Right lobe of liver (tissue), 4 donors: Measurements from ENCODE around the gene SMG1.
"Not testable (repeated sequence)": the region's sequence is repeated elsewhere in the genome, so short reads cannot be mapped to it uniquely, and the experiment has no call there.

Experiments used
- CTCF ChIP-seq, 4 donors: fragments of 200-600 bp in 3 of 4; fragments of 450-650 bp in 1 of 4; IDR thresholded peaks; one replicate each; pipeline versions ENCODE4 v1.5.1 to v1.8.0; 2016 to 2022; ENCODE audit warnings: antibody characterized with exemption in 4 of 4, mild to moderate bottlenecking in 2 of 4
- POLR2A ChIP-seq: fragments of 450-650 bp; IDR thresholded peaks from one replicate; pipeline ENCODE4 v1.6.1; 2017; ENCODE audit warnings: antibody characterized with exemption, mild to moderate bottlenecking
- donor health status: DM: no; HTN: no; CAD: no.
- donor health status: DM: no; HTN: no; CAD: no.
- donor health status: DM: no; HTN: yes; CAD: no.

- not testable (repeated sequence) for TF ChIP-seq POLR2A; CTCF (IDR thresholded peaks at IDR 0.05)
These were observed 30.5 kb upstream of the SMG1 start for GRCh38 chr16:18956658-18957241.
